HG03025 (cell line): ENCODE measurements around the gene RABGGTA.
A peak's percentile ranks its signal among the peaks of the same experiment; 100 is the strongest.

Experiments used
- ATAC-seq: cut with Tn5 transposase; IDR thresholded peaks from one replicate; pipeline ENCODE4 v1.9.1; 2021; ENCODE audit warnings: mild to moderate bottlenecking, moderate library complexity; ENCODE audit not compliant: unreplicated experiment, low FRiP score

The RABGGTA gene

GRCh38 chr14:24271134-24271833 is at the start of gene RABGGTA:
RABGGTA (minus strand) TSS chr14:24271597; CDS start chr14:24271115, 482 bp downstream.
- ATAC-seq: peak; percentile 81

- ATAC-seq: no peak
These were observed 45.9 kb upstream of the RABGGTA start for GRCh38 chr14:24317141-24317928.

- ATAC-seq: no peak
These were observed 45.2 kb upstream of the RABGGTA start for GRCh38 chr14:24316597-24316950.

GRCh38 chr14:24315807-24316596 is 44.6 kb upstream of the RABGGTA start:
- ATAC-seq: no peak

GRCh38 chr14:24315243-24315806 is 43.9 kb upstream of the RABGGTA start:
- no peak for ATAC-seq

- ATAC-seq: no peak
These were observed 43.2 kb upstream of the RABGGTA start for GRCh38 chr14:24314377-24315193.

GRCh38 chr14:24313913-24314312 is 42.5 kb upstream of the RABGGTA start:
- ATAC-seq: no peak

- ATAC-seq: no peak
These were observed 41.5 kb upstream of the RABGGTA start for GRCh38 chr14:24312736-24313507.

GRCh38 chr14:24311837-24312615 is 40.6 kb upstream of the RABGGTA start:
- ATAC-seq: no peak

- peak; percentile 59 for ATAC-seq
These were observed 39.5 kb upstream of the RABGGTA start, which contains the start of gene LTB4R for GRCh38 chr14:24310646-24311604. LTB4R (plus strand) TSS chr14:24311502; CDS start chr14:24315652, 4,150 bp downstream.

GRCh38 chr14:24310265-24310645 is 38.9 kb upstream of the RABGGTA start:
- ATAC-seq: no peak

- ATAC-seq: no peak
These were observed 38.3 kb upstream of the RABGGTA start, which contains the start of gene LTB4R2 for GRCh38 chr14:24309538-24310264. LTB4R2 (plus strand) TSS chr14:24310140; CDS start chr14:24310665, 525 bp downstream.

- ATAC-seq: no peak
These were observed 37.1 kb upstream of the RABGGTA start for GRCh38 chr14:24308342-24309124.

- ATAC-seq: no peak
These were observed 36.4 kb upstream of the RABGGTA start, which contains the start of gene CIDEB for GRCh38 chr14:24307575-24308341. CIDEB (minus strand) TSS chr14:24307977; CDS start chr14:24307858, 119 bp downstream.

GRCh38 chr14:24307156-24307574 is 35.8 kb upstream of the RABGGTA start:
- no peak for ATAC-seq
